Endometrial microvascular endothelial cells (primary cell): Measurements from ENCODE around the gene SLC24A1. TPM values are rescaled to one million over a fixed set of nuclear protein-coding genes. Genes with fewer than 3 reads are reported as not detected.

Experiments used
- in situ Hi-C: cut with HindIII; loops from 2 replicates; pipeline ENCODE4 v1.10.0; 2017; ENCODE audit warnings: low sequenced_read_pairs, low pct_unique_long_range_greater_than_20kb; ENCODE audit errors: inconsistent ontology term
- total RNA-seq: library from RNA; depleted of rRNA; stranded (reverse); fragments of >200 nt; gene quantifications from one replicate; pipeline ENCODE4 v1.2.3, GENCODE V29; 2015; ENCODE audit errors: inconsistent ontology term

Gene SLC24A1
- 4.8 TPM for total RNA-seq

GRCh38 chr15:65621638-65622037, at the start of gene SLC24A1:
TSS of gene SLC24A1 (plus strand) at chr15:65621938. CDS start at chr15:65624081, 2,143 bp downstream.
- in situ Hi-C loops, result no loop called here

- in situ Hi-C loops, result no loop called here
These were observed 49.8 kb upstream of the SLC24A1 start for GRCh38 chr15:65571971-65572370.

GRCh38 chr15:65576664-65577063, 45.1 kb upstream of the SLC24A1 start:
- in situ Hi-C loops, result no loop called here

- in situ Hi-C loops, result no loop called here
These were observed 44.4 kb upstream of the SLC24A1 start for GRCh38 chr15:65577129-65577996.

GRCh38 chr15:65578904-65579728, 42.6 kb upstream of the SLC24A1 start:
- in situ Hi-C loops, result no loop called here

- in situ Hi-C loops, result no loop called here
These were observed 42.0 kb upstream of the SLC24A1 start for GRCh38 chr15:65579762-65580161.

- in situ Hi-C loops, result no loop called here
These were observed 41.5 kb upstream of the SLC24A1 start for GRCh38 chr15:65580287-65580686.

GRCh38 chr15:65583701-65584100, 38.0 kb upstream of the SLC24A1 start:
- in situ Hi-C loops, result no loop called here

- in situ Hi-C loops, result no loop called here
These were observed 37.5 kb upstream of the SLC24A1 start for GRCh38 chr15:65584241-65584640.

GRCh38 chr15:65587094-65587493, 34.6 kb upstream of the SLC24A1 start:
- in situ Hi-C loops, result no loop called here

GRCh38 chr15:65595960-65596359, 25.8 kb upstream of the SLC24A1 start:
- in situ Hi-C loops, result no loop called here

GRCh38 chr15:65598468-65598867, 23.3 kb upstream of the SLC24A1 start:
- in situ Hi-C loops, result no loop called here

- in situ Hi-C loops, result no loop called here
These were observed 22.1 kb upstream of the SLC24A1 start for GRCh38 chr15:65599677-65600076.

GRCh38 chr15:65603134-65603533, 18.6 kb upstream of the SLC24A1 start:
- in situ Hi-C loops, result no loop called here

- in situ Hi-C loops, result no loop called here
These were observed 18.2 kb upstream of the SLC24A1 start for GRCh38 chr15:65603559-65603958.

- in situ Hi-C loops, result no loop called here
These were observed 10.6 kb upstream of the SLC24A1 start, which contains the start of gene INTS14 for GRCh38 chr15:65610871-65611718. TSS of gene INTS14 (minus strand) at chr15:65611131. CDS start at chr15:65607380, 3,751 bp downstream.

GRCh38 chr15:65611888-65612615, 9.7 kb upstream of the SLC24A1 start:
- in situ Hi-C loops, result no loop called here

GRCh38 chr15:65612616-65612946, 9.2 kb upstream of the SLC24A1 start:
- in situ Hi-C loops, result no loop called here
